PC-9 (cell line): ENCODE measurements around the gene NSUN7.

Experiments used
- EZH2 ChIP-seq: fragments of 200-600 bp; sonication (generic); IDR thresholded peaks from 2 replicates; pipeline ENCODE4 v1.8.0; 2017; ENCODE audit warnings: antibody characterized with exemption, low read depth
- TF ChIP-seq, protein P1 (sequence below): fragments of 200-600 bp; sonication (generic); conservative IDR thresholded peaks from 2 replicates; pipeline ENCODE4 v1.6.1; 2017; ENCODE audit warnings: mixed run types, antibody characterized with exemption, mild to moderate bottlenecking, moderate library complexity

GRCh38 chr4:40844261-40844660 lies 94.5 kb downstream of the NSUN7 start:
- TF ChIP-seq, protein P1, sequence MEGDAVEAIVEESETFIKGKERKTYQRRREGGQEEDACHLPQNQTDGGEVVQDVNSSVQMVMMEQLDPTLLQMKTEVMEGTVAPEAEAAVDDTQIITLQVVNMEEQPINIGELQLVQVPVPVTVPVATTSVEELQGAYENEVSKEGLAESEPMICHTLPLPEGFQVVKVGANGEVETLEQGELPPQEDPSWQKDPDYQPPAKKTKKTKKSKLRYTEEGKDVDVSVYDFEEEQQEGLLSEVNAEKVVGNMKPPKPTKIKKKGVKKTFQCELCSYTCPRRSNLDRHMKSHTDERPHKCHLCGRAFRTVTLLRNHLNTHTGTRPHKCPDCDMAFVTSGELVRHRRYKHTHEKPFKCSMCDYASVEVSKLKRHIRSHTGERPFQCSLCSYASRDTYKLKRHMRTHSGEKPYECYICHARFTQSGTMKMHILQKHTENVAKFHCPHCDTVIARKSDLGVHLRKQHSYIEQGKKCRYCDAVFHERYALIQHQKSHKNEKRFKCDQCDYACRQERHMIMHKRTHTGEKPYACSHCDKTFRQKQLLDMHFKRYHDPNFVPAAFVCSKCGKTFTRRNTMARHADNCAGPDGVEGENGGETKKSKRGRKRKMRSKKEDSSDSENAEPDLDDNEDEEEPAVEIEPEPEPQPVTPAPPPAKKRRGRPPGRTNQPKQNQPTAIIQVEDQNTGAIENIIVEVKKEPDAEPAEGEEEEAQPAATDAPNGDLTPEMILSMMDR, result no peak
- TF ChIP-seq EZH2, result no peak
